Epithelial cell of esophagus (primary cell): Measurements from ENCODE around the gene MTRF1.

Experiments
- DNase-seq: peaks from one replicate; pipeline ENCODE4 v3.0.0; 2010; ENCODE audit warnings: low read depth
- H3K4me3 ChIP-seq: 2 replicates; pipeline ENCODE4 v1.5.1; 2011; ENCODE audit warnings: mild to moderate bottlenecking, low read length, control low read depth
- TF ChIP-seq, protein P1 (sequence below): IDR thresholded peaks from 2 replicates; pipeline ENCODE4 v1.5.1; 2011; ENCODE audit warnings: low read depth, mild to moderate bottlenecking, low read length, control low read depth, inconsistent platforms; ENCODE audit not compliant: insufficient read depth; ENCODE audit errors: missing control alignments

The MTRF1 gene

GRCh38 chr13:41212881-41213280 is 50.5 kb downstream of the MTRF1 start:
- DNase-seq = no peak
- H3K4me3 ChIP-seq = no peak overlapping the region
- TF ChIP-seq, protein P1, sequence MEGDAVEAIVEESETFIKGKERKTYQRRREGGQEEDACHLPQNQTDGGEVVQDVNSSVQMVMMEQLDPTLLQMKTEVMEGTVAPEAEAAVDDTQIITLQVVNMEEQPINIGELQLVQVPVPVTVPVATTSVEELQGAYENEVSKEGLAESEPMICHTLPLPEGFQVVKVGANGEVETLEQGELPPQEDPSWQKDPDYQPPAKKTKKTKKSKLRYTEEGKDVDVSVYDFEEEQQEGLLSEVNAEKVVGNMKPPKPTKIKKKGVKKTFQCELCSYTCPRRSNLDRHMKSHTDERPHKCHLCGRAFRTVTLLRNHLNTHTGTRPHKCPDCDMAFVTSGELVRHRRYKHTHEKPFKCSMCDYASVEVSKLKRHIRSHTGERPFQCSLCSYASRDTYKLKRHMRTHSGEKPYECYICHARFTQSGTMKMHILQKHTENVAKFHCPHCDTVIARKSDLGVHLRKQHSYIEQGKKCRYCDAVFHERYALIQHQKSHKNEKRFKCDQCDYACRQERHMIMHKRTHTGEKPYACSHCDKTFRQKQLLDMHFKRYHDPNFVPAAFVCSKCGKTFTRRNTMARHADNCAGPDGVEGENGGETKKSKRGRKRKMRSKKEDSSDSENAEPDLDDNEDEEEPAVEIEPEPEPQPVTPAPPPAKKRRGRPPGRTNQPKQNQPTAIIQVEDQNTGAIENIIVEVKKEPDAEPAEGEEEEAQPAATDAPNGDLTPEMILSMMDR = no peak

GRCh38 chr13:41211062-41211461 is 52.3 kb downstream of the MTRF1 start:
- TF ChIP-seq, protein P1 = no peak
- H3K4me3 ChIP-seq = no peak overlapping the region
- no peak for DNase-seq

DNA sequence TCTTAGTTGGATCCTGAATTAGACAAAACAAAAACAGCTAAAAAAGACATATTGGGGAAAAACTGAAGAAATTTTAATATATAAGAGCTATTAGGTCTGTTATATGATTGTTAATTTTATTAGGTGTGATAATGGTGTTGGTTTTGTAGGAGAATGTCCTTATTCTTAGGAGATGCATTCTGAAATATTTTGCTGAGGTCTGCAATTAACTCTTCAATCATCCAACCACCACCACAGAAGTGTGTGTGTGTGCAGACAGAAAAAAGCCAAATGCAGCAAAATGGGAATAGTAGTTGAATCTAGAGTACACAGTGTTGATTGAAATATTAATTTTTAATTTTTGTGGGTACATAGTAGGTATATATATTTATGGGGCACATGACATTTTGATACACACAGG is 56.9 kb downstream of the MTRF1 start:
- H3K4me3 ChIP-seq = no peak overlapping the region
- TF ChIP-seq, protein P1 = no peak
- DNase-seq = no peak

GRCh38 chr13:41203810-41204209 is 59.6 kb downstream of the MTRF1 start:
- no peak for DNase-seq
- no peak overlapping the region for H3K4me3 ChIP-seq
- TF ChIP-seq, protein P1 = no peak

DNA sequence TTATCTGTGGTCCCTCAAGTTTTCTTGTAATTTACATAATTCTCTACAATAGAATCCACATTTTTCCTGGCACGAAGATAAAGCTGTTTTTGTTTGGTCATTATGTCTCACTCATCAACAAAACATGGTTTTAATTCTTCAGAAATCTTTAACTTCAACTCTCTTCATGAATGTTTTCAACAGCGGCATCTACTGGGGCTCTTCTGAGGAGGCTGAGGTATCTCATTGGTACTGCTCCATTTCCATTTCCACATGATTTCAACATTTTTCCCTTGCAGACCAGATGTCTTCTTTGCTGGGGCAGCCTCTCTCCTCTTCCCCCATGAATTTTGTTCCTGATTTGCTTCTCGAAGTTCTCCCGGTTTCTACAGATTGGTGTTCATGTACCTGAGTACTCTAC is 63.2 kb downstream of the MTRF1 start:
- no peak for DNase-seq
- no peak overlapping the region for H3K4me3 ChIP-seq
- TF ChIP-seq, protein P1 = no peak

GRCh38 chr13:41199526-41199925 is 63.9 kb downstream of the MTRF1 start:
- DNase-seq = no peak
- H3K4me3 ChIP-seq = no peak overlapping the region
- TF ChIP-seq, protein P1 = no peak

DNA sequence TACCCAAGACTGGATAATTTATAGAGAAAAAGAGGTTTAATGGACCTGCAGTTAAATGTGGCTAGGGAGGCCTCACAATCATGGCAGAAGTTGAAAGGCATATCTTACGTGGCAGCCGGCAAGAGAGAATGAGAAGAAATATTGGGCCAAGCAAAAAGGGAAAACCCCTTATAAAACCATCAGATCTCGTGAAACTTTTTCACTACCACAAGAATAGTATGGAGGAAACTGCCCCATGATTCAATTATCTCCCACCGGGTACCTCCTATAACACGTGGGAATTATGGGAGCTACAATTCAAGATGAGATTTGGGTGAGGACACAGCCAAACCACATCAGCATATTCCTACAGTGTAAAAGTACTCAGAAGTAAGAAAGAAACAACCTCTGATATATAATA is 64.3 kb downstream of the MTRF1 start:
- DNase-seq = no peak
- TF ChIP-seq, protein P1 = no peak
- H3K4me3 ChIP-seq = no peak overlapping the region
